Ovary (tissue), 9 donors: Measurements from ENCODE around the gene TAS2R60. TPM values are rescaled to one million over a fixed set of nuclear protein-coding genes. Genes with fewer than 3 reads are reported as not detected.
"Not testable (repeated sequence)": the region's sequence is repeated elsewhere in the genome, so short reads cannot be mapped to it uniquely, and the experiment has no call there.

ENCODE experiments used
- DNase-seq, 5 donors: peaks; one replicate each; pipeline ENCODE4 v3.0.0-alpha.2; 2019 to 2020
- H3K27ac ChIP-seq, 2 donors: fragments of 200-600 bp; one replicate each; pipeline versions ENCODE4 v1.5.1 to v1.8.0; 2019 to 2022
- H3K27me3 ChIP-seq: fragments of 200-600 bp; one replicate; pipeline ENCODE4 v1.8.0; 2022
- H3K36me3 ChIP-seq: fragments of 200-600 bp; sonication (generic); one replicate; pipeline ENCODE4 v1.5.1; 2019
- H3K4me1 ChIP-seq: one replicate; pipeline ENCODE4 v1.8.1; 2013; ENCODE audit warnings: mild to moderate bottlenecking, moderate library complexity; ENCODE audit not compliant: insufficient read depth
- H3K4me3 ChIP-seq: fragments of 200-600 bp; sonication (generic); one replicate; pipeline ENCODE4 v1.5.1; 2017
- H3K9me3 ChIP-seq, 2 donors: fragments of 200-600 bp in 1 of 2; sonication (generic) in 1 of 2; one replicate each; pipeline versions ENCODE4 v1.5.1 to v1.8.1; 2013 to 2019; ENCODE audit warnings: mild to moderate bottlenecking in 1 of 2, moderate library complexity in 1 of 2
- EP300 ChIP-seq: sonication (generic); formaldehyde crosslinking; IDR thresholded peaks from one replicate; pipeline ENCODE4 v1.6.1; 2017; ENCODE audit warnings: antibody characterized with exemption
- POLR2A ChIP-seq: fragments of 450-650 bp; IDR thresholded peaks from one replicate; pipeline ENCODE4 v1.6.1; 2017; ENCODE audit warnings: antibody characterized with exemption, mild to moderate bottlenecking, moderate library complexity
- WGBS, 3 donors: extraction: QIAGEN DNeasy Blood & Tissue Kit in 1 of 3; methylation state at CpG; one replicate each; pipeline versions ENCODE4 v1.1.5 to v1.1.7; 2013 to 2017; 5-methylcytosine and 5-hydroxymethylcytosine counted together
- intact Hi-C, 4 donors: fragments of 100-400 bp; cut with DNase I; formaldehyde crosslinking; loops; one replicate each; pipeline versions ENCODE4 v1.11.0 to v1.15.1; 2022 to 2023
- polyA plus RNA-seq, 2 donors: library from polyadenylated mRNA; stranded (reverse); fragments of 200-250 nt in 1 of 2; fragments of 350-450 nt in 1 of 2; fragmentation: Illumina TruSeq in 1 of 2; extraction: RNeasy Lipid Tissue Mini Kit (QIAGEN cat#74804) in 1 of 2; gene quantifications; one replicate each; pipeline ENCODE4 v1.2.3, GENCODE V29; 2013 to 2014
- total RNA-seq, 7 donors: library from RNA; depleted of rRNA in 2 of 7; stranded (reverse); fragments of >200 nt in 2 of 7; fragmentation: NEBNext Ultra II Directional in 3 of 7; extraction: Animal tissue kit (Norgen Biotek cat#: 25700) in 3 of 7; gene quantifications; one replicate each; pipeline versions ENCODE4 v1.1.0 to v1.2.4, GENCODE V29; 2016 to 2023
- TF ChIP-seq, protein P1 (sequence below), 3 donors: fragments of 450-650 bp in 2 of 3; fragments of 200-600 bp in 1 of 3; IDR thresholded peaks; one replicate each; pipeline versions ENCODE4 v1.5.1 to v1.8.0; 2016 to 2022; ENCODE audit warnings: antibody characterized with exemption in 3 of 3, mild to moderate bottlenecking in 1 of 3
- donor health status: DM: no; HTN: no; CAD: no; lungs with moderate emphysema.
- donor health status: DM: no; HTN: no; CAD: no.
- donor health status: Bipolar disorder and iron deficiency.
- donor health status: DM: yes; HTN: yes; CAD: no.
- donor health status: DM: no; HTN: no; CAD: no.
- donor health status: DM: yes; HTN: yes; CAD: no.

TAS2R60 gene
- total and polyA plus RNA-seq, 9 donors = 0.98 TPM; not detected in 8

DNA sequence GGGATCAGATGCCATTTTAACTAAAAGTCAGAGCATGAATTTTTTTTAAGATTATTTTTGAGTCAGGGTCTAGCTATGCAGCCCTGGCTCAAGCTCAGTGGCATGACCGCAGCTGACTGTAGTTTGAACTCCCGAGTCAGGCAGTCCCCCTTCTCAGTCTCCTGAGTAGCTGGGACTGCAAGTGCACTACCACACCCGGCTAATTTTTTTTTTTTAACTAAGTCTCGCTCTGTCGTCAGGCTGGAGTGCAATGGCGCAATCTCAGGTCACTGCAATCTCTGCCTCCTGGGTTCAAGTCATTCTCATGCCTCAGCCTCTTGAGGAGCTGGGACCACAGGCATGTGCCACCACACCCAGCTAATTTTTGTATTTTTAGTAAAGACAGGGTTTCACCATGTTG, 42.2 kb downstream of the TAS2R60 start:
- H3K27ac ChIP-seq = no peak overlapping the region
- H3K9me3 ChIP-seq = no peaks in the 10 kb centered on the region
- no peak overlapping the region for H3K4me3 ChIP-seq
- no peak for DNase-seq
- WGBS, 3 donors = 77 to 90% (median 90%) methylated on average over 6 of the region's 6 CpGs
- H3K4me1 ChIP-seq = peaks cover 5% of the 10 kb centered on the region
- no peaks in the 10 kb centered on the region for H3K27me3 ChIP-seq
- intact Hi-C loops = no loop called here
- TF ChIP-seq, protein P1, sequence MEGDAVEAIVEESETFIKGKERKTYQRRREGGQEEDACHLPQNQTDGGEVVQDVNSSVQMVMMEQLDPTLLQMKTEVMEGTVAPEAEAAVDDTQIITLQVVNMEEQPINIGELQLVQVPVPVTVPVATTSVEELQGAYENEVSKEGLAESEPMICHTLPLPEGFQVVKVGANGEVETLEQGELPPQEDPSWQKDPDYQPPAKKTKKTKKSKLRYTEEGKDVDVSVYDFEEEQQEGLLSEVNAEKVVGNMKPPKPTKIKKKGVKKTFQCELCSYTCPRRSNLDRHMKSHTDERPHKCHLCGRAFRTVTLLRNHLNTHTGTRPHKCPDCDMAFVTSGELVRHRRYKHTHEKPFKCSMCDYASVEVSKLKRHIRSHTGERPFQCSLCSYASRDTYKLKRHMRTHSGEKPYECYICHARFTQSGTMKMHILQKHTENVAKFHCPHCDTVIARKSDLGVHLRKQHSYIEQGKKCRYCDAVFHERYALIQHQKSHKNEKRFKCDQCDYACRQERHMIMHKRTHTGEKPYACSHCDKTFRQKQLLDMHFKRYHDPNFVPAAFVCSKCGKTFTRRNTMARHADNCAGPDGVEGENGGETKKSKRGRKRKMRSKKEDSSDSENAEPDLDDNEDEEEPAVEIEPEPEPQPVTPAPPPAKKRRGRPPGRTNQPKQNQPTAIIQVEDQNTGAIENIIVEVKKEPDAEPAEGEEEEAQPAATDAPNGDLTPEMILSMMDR (IDR thresholded peaks at IDR 0.05) = no peak
- no peak for TF ChIP-seq EP300
- TF ChIP-seq POLR2A = no peak
- no peaks in the 10 kb centered on the region for H3K36me3 ChIP-seq

DNA sequence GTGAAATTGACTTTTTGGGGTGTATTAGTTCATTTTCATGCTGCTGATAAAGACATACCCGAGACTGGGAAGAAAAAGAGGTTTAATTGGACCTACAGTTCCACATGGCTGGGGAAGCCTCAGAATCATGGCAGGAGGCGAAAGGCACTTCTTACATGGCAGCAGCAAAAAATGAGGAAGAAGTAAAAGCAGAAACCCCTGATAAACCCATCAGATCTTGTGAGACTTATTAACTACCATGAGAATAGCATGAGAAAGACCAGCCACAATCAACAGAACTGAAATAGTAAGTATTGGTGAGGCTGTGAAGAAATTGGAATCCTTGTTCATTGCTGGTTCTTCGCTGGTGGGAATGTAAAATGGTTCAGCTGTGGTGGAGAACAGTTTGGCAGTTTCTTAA, 43.0 kb downstream of the TAS2R60 start:
- H3K27ac ChIP-seq, intact Hi-C loops: not testable (repeated sequence)

DNA sequence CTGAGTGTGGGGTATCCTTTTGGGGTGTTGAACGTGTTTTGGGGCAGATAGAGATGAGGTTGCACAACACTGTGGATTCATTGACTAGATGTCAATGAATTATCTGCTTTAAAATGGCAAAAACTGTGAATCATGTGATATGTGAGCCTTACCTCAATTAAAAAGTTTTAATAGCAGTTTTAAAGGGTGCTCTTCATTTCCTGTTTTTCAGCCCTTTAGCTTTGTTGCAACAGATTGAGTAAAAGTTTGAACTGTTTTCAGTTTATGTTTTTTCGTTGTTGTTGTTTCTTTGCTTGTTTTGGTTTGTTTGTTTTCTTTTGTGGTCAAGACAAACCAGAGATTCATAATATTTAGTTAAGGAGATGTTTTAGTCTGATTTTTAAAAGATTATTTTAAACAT, 43.8 kb downstream of the TAS2R60 start:
- Histone ChIP-seq H3K36me3 (no peaks in the 10 kb centered on the region), H3K27me3 (no peaks in the 10 kb centered on the region), H3K27ac (no peak overlapping the region), H3K9me3 (no peaks in the 10 kb centered on the region), H3K4me3 (no peak overlapping the region), H3K4me1 (peaks cover 5% of the 10 kb centered on the region)
- TF ChIP-seq, protein P1 (IDR thresholded peaks at IDR 0.05) = no peak
- no peak for TF ChIP-seq EP300
- TF ChIP-seq POLR2A = no peak
- intact Hi-C loops = no loop called here
- WGBS, 3 donors = 55 to 75% (median 58%) methylated on average over 2 of the region's 2 CpGs
- DNase-seq = no peak

More for the DNA sequence above, 43.0 kb downstream of the TAS2R60 start:
- not testable (repeated sequence) for H3K36me3 ChIP-seq, DNase-seq, H3K4me3 ChIP-seq, H3K27me3 ChIP-seq, H3K4me1 ChIP-seq, H3K9me3 ChIP-seq
- 90 to 95% (median 93%) methylated on average over 3 of the region's 3 CpGs for WGBS, 3 donors

DNA sequence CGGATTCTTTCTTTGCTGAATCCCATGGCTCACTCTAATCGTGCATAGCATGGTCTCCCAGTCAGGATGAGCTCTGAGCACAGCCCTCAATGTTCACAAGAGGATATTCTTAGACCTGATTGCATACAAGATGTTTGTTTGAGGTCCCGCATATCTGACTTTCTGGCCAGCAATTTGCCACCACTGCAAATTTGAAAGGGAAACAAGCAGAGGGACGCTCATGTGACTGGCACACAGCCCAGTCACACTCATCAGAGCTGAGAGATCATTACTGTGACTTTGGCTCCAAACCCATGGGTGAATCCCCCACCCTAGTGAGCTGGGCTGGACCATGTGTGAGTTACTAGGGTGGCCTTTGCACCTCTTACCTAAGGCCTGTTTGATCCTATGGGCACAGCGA, 44.3 kb downstream of the TAS2R60 start:
- 27 to 43% (median 29%) methylated on average over 5 of the region's 5 CpGs for WGBS, 3 donors
- peak in 2 of 5 donors; percentile 22 to 31 for DNase-seq
- no peak overlapping the region for H3K27ac ChIP-seq

DNA sequence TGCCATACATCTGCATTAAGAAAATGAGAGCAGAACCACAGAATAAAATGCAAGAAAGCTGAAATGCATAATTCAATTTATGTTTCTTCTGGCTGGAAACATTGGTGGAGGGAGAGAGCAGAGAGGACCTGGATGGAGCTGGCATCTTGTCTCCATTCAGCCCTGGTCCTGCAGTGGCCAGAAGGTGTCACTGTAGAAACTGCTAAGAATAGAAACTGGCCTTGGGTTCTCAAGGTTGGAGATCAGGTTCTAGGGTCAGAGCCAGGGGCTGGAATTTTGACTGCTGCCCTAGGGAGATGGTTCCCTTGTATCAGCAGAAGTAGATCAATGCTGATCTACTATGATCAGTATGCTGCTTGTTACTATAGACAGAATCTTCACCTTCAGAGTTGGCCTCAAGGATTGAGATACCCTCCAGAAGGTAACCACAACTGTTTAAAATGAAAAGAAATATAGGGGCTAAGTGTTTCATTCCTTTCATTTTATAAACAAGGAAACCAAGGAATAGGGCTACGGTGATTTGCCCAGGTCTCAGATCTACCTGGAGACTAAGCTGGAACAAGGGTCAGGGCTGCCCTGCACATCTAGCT, 47.6 kb downstream of the TAS2R60 start:
- DNase-seq = no peak

More for the DNA sequence above, 44.3 kb downstream of the TAS2R60 start:
- H3K9me3 ChIP-seq = no peaks in the 10 kb centered on the region
- intact Hi-C loops = no loop called here
- peaks cover 5% of the 10 kb centered on the region for H3K4me1 ChIP-seq
- H3K36me3 ChIP-seq = no peaks in the 10 kb centered on the region
- no peaks in the 10 kb centered on the region for H3K27me3 ChIP-seq
- no peak overlapping the region for H3K4me3 ChIP-seq
- TF ChIP-seq, protein P1 (IDR thresholded peaks at IDR 0.05) = no peak
- TF ChIP-seq EP300 = no peak
- no peak for TF ChIP-seq POLR2A

More for the DNA sequence above, 47.6 kb downstream of the TAS2R60 start:
- no peak overlapping the region for H3K27ac ChIP-seq
- no peak overlapping the region for H3K4me3 ChIP-seq
- H3K4me1 ChIP-seq = peaks cover 7% of the 10 kb centered on the region
- no peaks in the 10 kb centered on the region for H3K36me3 ChIP-seq
- no peaks in the 10 kb centered on the region for H3K9me3 ChIP-seq
- intact Hi-C loops = no loop called here
- TF ChIP-seq EP300 = no peak
- no peak for TF ChIP-seq POLR2A
- TF ChIP-seq, protein P1 (IDR thresholded peaks at IDR 0.05) = no peak
- WGBS, 3 donors = 92 to 97% (median 96%) methylated on average over 1 of the region's 1 CpG
- no peaks in the 10 kb centered on the region for H3K27me3 ChIP-seq
